Kidney capillary endothelial cell (primary cell): ENCODE results near the gene FGF22.

ENCODE experiments used
- DNase-seq: peaks from one replicate; pipeline ENCODE4 v3.0.0-alpha.2; 2018; ENCODE audit warnings: low spot score

FGF22 gene

GRCh38 chr19:644363-644762 lies 4.7 kb downstream of the FGF22 start:
- no peak for DNase-seq

GRCh38 chr19:644789-645188 lies 5.1 kb downstream of the FGF22 start:
- no peak for DNase-seq

- DNase-seq = no peak
These were observed 6.5 kb downstream of the FGF22 start for GRCh38 chr19:645912-646778.

- DNase-seq = no peak
These were observed 7.3 kb downstream of the FGF22 start for GRCh38 chr19:646779-647565.

- DNase-seq = no peak
These were observed 8.0 kb downstream of the FGF22 start for GRCh38 chr19:647566-648284.

- no peak for DNase-seq
These were observed 8.6 kb downstream of the FGF22 start for GRCh38 chr19:648305-648704.

- DNase-seq = no peak
These were observed 9.5 kb downstream of the FGF22 start for GRCh38 chr19:648904-649801.

GRCh38 chr19:650121-650520 lies 10.4 kb downstream of the FGF22 start:
- DNase-seq = no peak

GRCh38 chr19:651114-651818 lies 11.6 kb downstream of the FGF22 start:
- DNase-seq = no peak

GRCh38 chr19:651991-652390 lies 12.3 kb downstream of the FGF22 start:
- no peak for DNase-seq

- DNase-seq = no peak
These were observed 13.0 kb downstream of the FGF22 start for GRCh38 chr19:652467-653389.

GRCh38 chr19:653425-653824 lies 13.7 kb downstream of the FGF22 start:
- no peak for DNase-seq

GRCh38 chr19:655691-656090 lies 16.0 kb downstream of the FGF22 start:
- no peak for DNase-seq

GRCh38 chr19:656751-657559 lies 17.3 kb downstream of the FGF22 start:
- DNase-seq = no peak

- no peak for DNase-seq
These were observed 17.9 kb downstream of the FGF22 start for GRCh38 chr19:657611-658010.

GRCh38 chr19:658059-658839 lies 18.6 kb downstream of the FGF22 start:
- no peak for DNase-seq

GRCh38 chr19:658916-659839 lies 19.5 kb downstream of the FGF22 start:
- DNase-seq = no peak
